Ishikawa (cell line): ENCODE results near the gene RPS15A.

Source experiments
- CEBPB ChIP-seq: IDR thresholded peaks from 2 replicates; pipeline ENCODE4 v1.6.1; 2012
- CREB1 ChIP-seq: IDR thresholded peaks from 2 replicates; pipeline ENCODE4 v1.6.1; 2012; ENCODE audit warnings: low read depth
- EGR1 ChIP-seq: IDR thresholded peaks from 2 replicates; pipeline ENCODE4 v1.6.1; 2012
- EP300 ChIP-seq: IDR thresholded peaks from 2 replicates; pipeline ENCODE4 v1.6.1; 2012; ENCODE audit warnings: borderline replicate concordance
- FOXM1 ChIP-seq: IDR thresholded peaks from 2 replicates; pipeline ENCODE4 v1.6.1; 2012; ENCODE audit warnings: low read depth, borderline replicate concordance
- MAX ChIP-seq: IDR thresholded peaks from 2 replicates; pipeline ENCODE4 v1.6.1; 2012
- NFIC ChIP-seq: IDR thresholded peaks from 2 replicates; pipeline ENCODE4 v1.6.1; 2012
- RAD21 ChIP-seq: IDR thresholded peaks from 2 replicates; pipeline ENCODE4 v1.6.1; 2012; ENCODE audit warnings: low read depth
- REST ChIP-seq: IDR thresholded peaks from 2 replicates; pipeline ENCODE4 v1.6.1; 2012; ENCODE audit warnings: low read depth, mild to moderate bottlenecking
- TAF1 ChIP-seq: IDR thresholded peaks from 2 replicates; pipeline ENCODE4 v1.6.1; 2012; ENCODE audit warnings: low read depth, mild to moderate bottlenecking
- TCF12 ChIP-seq: IDR thresholded peaks from 2 replicates; pipeline ENCODE4 v1.6.1; 2012; ENCODE audit warnings: low read depth
- TEAD4 ChIP-seq: IDR thresholded peaks from 2 replicates; pipeline ENCODE4 v1.6.1; 2012
- USF1 ChIP-seq: IDR thresholded peaks from 2 replicates; pipeline ENCODE4 v1.6.1; 2012
- YY1 ChIP-seq: IDR thresholded peaks from 2 replicates; pipeline ENCODE4 v1.6.1; 2012; ENCODE audit warnings: low read depth
- ZBTB7A ChIP-seq: IDR thresholded peaks from 2 replicates; pipeline ENCODE4 v1.6.1; 2012; ENCODE audit warnings: low read depth

Gene RPS15A

GRCh38 chr16:18811925-18812324 is 21.8 kb upstream of the RPS15A start:
- TF ChIP-seq RAD21: no peak
- TF ChIP-seq REST: no peak

GRCh38 chr16:18809165-18809564 is 19.0 kb upstream of the RPS15A start:
- TF ChIP-seq RAD21 (no peak), MAX (no peak), TCF12 (no peak), USF1 (no peak), EP300 (no peak), TEAD4 (no peak), CREB1 (no peak), ZBTB7A (no peak)

GRCh38 chr16:18805257-18805773 is 15.2 kb upstream of the RPS15A start:
- TF ChIP-seq TAF1 (no peak), FOXM1 (no peak), MAX (no peak), YY1 (no peak), CEBPB (no peak), NFIC (no peak), CREB1 (no peak)

GRCh38 chr16:18804540-18804939 is 14.4 kb upstream of the RPS15A start:
- TF ChIP-seq TCF12: no peak

- no peak for TF ChIP-seq MAX
- TF ChIP-seq FOXM1: peak; percentile 79; the same call in 1 of the 2 replicates
Measured at GRCh38 chr16:18803569-18804462, 13.7 kb upstream of the RPS15A start.

- TF ChIP-seq ZBTB7A (no peak), TAF1 (no peak), CEBPB (no peak), CREB1 (no peak), TCF12 (no peak), FOXM1 (no peak), MAX (no peak), NFIC (no peak), YY1 (no peak), EP300 (no peak), USF1 (no peak), EGR1 (no peak), RAD21 (no peak), TEAD4 (no peak), REST (no peak)
Measured at GRCh38 chr16:18802767-18803343, 12.7 kb upstream of the RPS15A start.
